HepG2 (cell line): ENCODE measurements around the gene MND1.

ENCODE experiments used
- FOXA1 ChIP-seq, 2 experiments: fragments of 450-650 bp in 1 of 2; sonication (generic) in 1 of 2; formaldehyde crosslinking in 1 of 2; IDR thresholded peaks; 2 replicates each; pipeline versions ENCODE4 v1.4.0 to v1.6.1; 2016 to 2020; ENCODE audit warnings: missing genetic modification reagents in 1 of 2
- SOX6 ChIP-seq, 2 experiments: fragments of 450-650 bp in 1 of 2; sonication (generic) in 1 of 2; formaldehyde crosslinking in 1 of 2; IDR thresholded peaks; 2 replicates each; pipeline versions ENCODE4 v1.4.0 to v1.6.1; 2017 to 2020; ENCODE audit warnings: antibody characterized with exemption in 1 of 2, mild to moderate bottlenecking in 1 of 2, missing genetic modification reagents in 1 of 2
- SUZ12 ChIP-seq: fragments of 150-350 bp; IDR thresholded peaks from 2 replicates; pipeline ENCODE4 v1.6.1; 2014; ENCODE audit warnings: low read depth, low read length
- TARDBP ChIP-seq: sonication (generic); formaldehyde crosslinking; IDR thresholded peaks from 2 replicates; pipeline ENCODE4 v1.8.0; 2022; ENCODE audit warnings: mild to moderate bottlenecking, missing genetic modification reagents
- TRIM24 ChIP-seq: sonication (generic); formaldehyde crosslinking; IDR thresholded peaks from 2 replicates; pipeline ENCODE4 v1.8.0; 2022; ENCODE audit warnings: mild to moderate bottlenecking, missing genetic modification reagents
- TF ChIP-seq, protein P1 (sequence below): sonication (generic); formaldehyde crosslinking; IDR thresholded peaks from 2 replicates; pipeline ENCODE4 v1.5.0; 2020; ENCODE audit warnings: mild to moderate bottlenecking, missing genetic modification reagents, moderate library complexity

DNA sequence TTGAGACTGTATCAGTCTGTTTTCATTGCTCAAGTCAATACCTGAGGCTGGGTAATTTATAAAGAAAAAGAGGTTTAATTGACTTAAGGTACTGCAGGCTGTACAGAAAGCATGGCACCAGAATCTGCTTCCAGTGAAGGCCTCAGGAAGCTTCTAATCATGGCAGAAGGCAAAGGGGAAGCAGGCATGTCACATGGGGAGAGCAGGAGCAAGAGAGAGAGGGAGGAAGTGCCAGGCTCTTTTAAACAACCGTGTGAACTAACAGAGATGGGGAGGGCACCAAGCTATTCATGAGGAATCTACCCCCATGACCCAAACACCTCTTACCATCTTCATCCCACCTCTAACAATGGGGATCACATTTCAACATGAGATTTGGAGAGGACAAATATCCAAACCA is 114.5 kb downstream of the MND1 start:
- TF ChIP-seq SOX6 (IDR thresholded peaks at IDR 0.05) (no peak), SOX6 (CRISPR knock-in tag; IDR thresholded peaks at IDR 0.05) (no peak), TARDBP (CRISPR knock-in tag) (no peak), FOXA1 (IDR thresholded peaks at IDR 0.05) (no peak), FOXA1 (CRISPR knock-in tag; IDR thresholded peaks at IDR 0.05) (no peak), SUZ12 (no peak), TRIM24 (no peak)
- TF ChIP-seq, protein P1, sequence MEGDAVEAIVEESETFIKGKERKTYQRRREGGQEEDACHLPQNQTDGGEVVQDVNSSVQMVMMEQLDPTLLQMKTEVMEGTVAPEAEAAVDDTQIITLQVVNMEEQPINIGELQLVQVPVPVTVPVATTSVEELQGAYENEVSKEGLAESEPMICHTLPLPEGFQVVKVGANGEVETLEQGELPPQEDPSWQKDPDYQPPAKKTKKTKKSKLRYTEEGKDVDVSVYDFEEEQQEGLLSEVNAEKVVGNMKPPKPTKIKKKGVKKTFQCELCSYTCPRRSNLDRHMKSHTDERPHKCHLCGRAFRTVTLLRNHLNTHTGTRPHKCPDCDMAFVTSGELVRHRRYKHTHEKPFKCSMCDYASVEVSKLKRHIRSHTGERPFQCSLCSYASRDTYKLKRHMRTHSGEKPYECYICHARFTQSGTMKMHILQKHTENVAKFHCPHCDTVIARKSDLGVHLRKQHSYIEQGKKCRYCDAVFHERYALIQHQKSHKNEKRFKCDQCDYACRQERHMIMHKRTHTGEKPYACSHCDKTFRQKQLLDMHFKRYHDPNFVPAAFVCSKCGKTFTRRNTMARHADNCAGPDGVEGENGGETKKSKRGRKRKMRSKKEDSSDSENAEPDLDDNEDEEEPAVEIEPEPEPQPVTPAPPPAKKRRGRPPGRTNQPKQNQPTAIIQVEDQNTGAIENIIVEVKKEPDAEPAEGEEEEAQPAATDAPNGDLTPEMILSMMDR (CRISPR knock-in tag): no peak
